GM19240 (cell line): ENCODE results near the gene GRIK4.

ENCODE experiments used
- DNase-seq: peaks from one replicate; pipeline ENCODE4 v3.0.0; 2011; ENCODE audit warnings: low spot score; ENCODE audit not compliant: insufficient read length

GRIK4 gene

DNA sequence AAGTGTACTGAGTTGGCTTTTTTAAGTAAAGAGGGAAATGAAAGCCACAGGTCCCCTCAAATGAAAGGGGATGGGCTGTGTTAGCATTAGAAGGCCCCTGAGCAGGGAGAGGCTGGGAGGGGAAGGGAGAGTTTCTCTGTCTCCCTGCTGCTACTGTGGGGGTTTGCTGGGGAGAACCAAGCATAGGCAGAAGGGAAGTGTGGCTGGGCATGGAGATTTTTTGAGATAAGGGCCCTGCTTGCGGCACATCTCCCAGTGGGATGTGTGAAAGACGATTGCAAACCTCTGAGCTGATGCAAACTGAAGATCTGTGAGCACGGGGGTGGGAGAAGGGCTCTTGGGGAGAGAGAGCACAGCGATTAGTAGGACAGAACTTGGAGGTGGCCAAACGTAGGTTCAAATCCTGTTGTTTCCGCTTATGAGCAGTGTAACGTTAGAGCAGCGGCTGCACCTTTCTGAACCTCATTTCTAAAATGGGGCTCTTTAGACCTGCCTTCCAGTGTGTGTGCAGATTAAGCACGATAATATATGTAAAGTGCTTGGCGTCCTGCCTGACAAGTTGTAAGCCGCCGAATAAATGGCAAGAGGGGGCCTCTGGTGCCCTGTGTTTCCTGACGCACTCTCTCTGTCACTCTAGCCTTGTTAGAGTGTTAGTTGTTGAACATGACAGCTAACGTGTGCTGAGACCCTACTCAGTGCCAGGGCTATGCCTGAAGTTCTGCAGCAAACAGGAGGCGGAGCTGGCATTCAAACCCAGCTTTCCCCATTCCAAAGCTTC is 122.3 kb downstream of the GRIK4 start:
- no peak for DNase-seq

DNA sequence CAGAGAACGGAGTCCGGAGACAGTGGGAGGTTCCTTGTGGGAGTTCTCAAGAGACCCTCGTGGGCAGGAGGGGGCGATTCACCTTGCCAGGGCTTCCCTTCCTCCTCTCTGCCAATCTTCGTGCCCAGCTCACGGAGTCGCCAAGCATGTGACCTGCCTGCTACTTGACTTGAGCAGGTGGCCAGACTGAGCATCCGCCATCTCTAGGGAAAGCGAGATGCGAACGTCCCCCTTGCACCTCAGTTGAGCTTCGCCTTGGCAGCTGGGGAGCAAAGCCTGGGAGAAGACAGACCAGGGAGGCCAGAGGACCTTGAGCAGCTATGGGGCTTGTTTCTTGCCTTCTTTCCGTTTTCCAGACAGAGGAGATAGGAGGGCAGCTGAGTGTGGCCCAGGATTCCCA is 123.2 kb downstream of the GRIK4 start:
- no peak for DNase-seq

DNA sequence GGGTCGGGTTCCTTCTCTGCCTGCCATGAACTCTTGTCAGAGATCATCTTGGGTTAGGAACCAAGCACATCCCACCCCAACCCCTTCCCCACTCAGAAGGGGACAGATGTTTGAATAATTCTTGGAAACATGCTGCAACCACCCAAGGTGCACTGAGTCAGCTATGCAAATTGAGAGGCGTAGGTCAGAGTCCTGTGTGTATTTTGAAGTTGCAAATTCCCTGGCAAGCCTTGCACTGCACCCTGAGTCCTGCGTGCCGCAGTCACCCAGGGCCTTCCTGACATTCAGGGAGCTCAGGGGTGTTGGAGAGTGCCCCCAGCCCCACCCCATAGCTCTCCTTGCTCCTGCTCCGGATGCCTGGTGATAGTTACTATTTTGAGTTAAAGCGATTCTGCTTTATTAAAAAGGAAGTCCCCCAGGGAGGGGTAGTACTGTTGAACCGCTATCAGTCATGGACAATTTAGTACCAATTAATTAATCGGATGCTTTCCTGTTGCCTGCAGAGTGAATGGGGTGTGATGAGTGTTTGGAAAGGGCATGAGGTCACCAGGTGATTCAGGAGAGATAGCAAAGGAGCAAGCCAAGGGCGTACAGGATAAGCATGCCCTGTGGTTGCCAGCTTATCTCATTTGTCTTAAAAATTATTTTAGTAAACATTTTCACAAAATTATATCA is 123.7 kb downstream of the GRIK4 start:
- no peak for DNase-seq

DNA sequence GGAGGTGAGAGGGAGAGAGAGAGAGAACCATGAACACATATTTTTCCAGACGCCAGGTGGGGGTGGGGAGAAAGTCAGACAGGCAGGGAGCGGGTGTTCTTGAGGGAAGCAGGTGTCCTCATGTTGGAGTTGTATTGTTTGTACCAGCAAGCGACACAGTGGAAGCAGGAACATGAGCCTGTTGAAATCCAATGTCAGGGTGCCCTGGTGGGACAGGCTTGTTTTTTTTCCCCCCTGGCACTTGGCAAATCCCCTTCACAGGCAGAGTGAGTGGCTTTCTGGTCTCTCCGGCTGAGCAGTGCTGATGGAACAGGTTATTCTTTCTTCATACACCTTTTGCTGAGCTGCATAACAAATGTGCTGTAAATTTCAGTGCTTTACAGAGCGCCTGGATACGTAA is 125.6 kb downstream of the GRIK4 start:
- DNase-seq = no peak

DNA sequence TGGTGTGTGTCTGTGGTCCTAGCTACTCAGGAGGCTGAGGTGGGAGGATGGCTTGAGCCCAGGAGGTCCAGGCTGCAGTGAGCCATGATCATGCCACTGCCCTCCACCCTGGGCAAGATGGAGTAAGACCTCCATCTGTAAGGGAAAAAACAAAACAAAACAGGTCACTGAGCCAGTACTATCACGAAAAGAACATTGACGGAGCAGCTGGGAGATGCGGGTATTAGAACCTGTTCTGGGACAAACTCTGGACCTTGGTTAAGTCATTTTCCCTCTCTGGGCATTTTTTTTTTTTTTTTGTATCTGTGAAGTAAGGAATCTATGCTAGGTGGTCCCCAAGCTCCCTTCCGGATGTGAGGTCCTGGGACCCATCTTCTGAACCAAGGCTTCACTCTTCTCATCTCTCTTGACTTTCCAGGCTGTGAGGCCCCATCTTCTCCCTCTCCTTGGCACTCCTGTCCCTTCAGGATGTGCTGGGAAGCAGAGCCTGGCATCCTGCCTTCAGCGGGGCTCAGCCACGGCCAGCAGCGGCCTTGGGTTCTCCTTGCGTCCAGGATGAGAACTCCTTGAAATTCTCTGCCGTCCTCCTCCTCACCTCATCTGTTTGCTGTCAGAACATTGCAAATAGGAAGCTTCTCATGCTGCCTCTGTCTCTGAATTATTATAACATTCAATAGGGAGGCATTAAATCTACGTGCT is 130.8 kb downstream of the GRIK4 start:
- no peak for DNase-seq

DNA sequence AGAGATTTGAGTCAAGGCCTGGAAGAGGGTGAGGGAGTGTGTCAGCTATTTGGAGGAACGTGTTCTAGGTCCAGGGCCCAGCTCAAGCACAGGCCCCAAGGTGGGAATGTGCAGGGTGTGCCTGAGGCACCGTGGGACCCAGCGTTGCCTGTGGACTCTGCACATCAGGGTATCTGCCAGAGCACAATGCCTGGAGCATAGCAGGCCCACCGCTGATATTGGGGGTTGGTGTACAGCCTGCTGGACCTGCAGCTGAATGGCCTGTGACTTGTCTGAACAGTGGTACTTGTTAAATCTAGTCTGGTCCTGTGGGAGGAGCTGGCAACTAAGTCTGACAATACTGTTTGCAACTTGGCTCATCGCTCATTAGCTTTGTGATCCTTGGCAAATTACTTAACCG is 131.7 kb downstream of the GRIK4 start:
- no peak for DNase-seq

DNA sequence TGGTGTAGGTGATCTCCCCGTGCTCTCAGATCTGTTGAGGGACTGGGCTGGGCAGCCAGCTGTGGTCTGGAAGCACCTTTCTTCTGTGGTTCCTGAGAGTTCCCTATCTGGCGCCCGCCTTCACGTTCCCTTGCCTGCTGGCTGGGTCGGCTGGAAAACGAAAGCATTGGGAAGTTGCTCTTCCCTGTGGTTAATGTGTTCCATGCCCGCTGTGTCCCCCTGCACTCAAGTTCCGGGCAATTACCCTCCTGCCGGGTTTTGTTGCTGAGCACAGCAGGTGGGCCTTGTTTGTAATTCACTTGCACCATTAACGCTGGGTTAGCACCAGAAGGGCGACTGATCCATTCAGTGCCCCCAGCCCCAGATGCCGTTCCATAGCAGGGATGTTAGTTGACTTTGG is 134.1 kb downstream of the GRIK4 start:
- no peak for DNase-seq

DNA sequence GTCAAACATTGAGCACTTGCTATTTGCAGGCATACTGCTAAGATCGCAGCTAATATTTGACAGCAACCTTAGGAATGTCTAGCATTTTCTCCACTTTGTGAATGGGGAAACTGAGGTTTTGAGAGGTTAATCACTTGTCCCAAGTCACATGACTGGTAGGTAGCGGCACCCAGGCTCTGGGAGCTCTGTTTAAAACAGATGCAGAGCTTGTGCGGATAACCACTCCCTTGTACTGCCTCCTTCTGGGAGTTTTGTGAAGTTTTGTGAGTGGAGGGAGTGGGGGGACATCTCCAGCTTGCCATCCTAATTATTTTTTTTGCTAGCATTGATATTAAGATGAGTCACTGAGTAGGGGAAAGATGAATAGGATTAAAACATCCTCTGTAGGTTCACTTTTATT is 134.7 kb downstream of the GRIK4 start:
- DNase-seq = no peak

DNA sequence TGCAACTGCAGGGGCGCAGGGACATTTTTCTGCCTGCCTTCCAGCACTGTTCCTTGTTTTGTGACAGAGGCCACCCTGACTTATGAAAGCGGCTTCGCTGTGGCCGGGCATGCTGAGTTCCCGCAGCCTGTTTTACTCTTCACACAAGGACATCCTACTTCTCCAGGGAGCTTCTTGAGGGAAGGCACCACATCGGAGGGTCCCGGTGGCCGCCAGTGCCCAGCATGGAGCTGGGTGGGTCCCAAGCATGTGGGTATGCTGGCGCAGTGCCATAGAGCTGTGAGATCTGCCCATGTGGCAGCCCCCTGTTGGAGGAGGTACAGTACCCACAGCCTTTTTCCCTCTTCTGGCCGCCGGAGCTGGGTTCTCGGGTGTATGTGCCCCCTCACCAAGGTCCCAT is 136.1 kb downstream of the GRIK4 start:
- no peak for DNase-seq

DNA sequence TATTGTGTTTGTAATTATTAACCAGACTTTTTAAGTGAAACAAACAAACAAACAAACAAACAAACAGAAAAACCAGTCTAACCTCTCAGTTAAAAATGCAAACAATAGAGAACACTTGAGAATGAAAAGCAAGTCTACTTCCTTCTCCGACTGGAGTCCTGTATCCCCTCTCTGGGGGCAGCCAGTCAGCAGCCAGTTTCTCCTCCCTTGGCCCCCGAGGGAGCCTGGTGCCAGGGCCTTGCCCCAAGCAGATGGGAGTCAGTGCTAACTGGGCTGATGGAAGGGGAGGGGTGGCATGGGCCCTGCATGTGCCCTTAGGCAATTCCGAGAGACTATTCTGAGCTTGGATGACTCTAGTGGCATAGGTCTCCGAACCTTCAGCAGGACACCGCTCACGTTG is 137.2 kb downstream of the GRIK4 start:
- no peak for DNase-seq

DNA sequence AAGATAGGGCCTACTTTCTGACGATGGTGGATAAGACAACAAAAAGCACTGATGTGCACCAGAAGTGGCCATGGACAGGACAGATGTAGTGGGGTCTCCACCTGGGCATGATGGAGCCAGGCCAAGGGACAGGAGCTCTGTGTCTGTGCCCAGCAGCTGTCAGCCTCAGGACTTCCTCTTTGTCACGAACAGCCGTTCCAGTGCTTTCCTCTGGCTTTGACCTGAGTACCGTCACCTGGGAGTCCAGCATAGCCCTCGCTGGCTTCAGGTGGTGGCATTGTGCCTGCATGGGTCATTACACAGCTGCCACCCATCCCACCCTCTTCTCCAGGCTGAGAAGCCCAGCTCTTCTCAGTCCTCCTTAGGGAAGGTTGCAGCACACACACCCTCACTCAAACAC is 137.8 kb downstream of the GRIK4 start:
- DNase-seq = no peak

DNA sequence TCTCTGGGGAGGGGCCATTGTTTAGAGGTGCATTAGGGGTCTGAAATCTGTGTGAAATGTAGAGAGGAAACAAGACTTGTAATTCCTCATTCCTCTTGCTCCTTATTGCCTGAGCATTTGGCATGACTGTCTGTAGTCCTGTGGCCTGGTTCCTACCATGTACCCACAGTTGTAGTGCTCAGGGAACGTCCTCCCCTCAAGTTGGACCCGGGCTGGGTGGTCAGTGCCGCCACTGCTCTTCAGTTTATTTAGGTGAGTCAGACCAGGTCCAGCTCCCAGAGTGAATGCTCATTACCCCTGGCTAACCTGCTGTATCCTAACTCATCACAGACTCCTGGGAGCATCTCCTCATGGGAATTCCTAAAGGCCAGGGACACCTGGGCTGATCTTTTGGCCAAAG is 139.8 kb downstream of the GRIK4 start:
- DNase-seq = no peak

DNA sequence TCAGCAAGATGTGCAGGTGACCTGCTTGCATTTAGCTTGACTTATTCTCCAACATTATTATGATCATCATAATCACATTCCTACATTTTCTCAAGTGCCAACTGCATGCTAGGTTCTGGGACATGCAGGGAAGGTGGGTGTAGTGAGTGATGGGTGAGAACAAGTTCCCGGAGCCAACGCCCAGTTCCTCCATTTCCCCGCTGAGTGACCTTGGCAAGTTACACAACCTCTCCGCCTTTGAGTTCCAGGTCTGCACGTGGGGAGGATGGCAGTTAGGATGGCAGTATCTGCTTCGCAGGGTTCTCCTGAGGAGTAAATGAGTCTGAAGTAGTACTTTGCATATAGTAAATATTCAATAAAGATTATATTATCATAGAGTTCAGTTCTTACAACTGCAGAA is 140.3 kb downstream of the GRIK4 start:
- no peak for DNase-seq

DNA sequence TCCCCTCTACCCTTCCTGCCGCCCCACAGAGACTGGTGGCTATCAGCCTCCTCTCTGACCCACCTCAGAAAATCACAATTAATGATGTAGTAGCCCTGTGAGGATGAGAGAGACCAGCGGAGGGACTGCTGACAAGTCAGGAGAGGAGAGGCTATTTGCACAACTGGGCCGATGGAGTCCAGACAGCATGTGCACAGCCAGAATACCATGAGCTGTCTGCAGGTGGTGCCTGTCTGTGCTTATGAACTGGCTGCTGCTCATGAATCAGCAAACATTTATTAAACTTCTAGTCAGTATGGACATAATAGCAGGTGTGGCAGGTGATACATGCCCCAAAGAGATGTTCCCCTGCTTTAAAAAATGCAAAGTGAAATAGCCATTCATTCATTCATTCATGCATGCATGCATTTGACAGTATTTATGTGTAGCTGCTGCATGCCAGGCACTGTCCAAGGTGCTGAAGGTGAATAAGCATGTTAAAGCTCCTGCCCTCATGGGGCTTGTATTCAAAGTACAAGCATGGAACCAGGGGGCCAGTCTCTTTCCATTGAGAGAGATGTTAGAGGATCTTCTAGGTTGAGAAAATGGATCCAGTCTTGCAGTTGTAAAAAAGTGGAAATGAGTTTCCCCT is 141.3 kb downstream of the GRIK4 start:
- no peak for DNase-seq

DNA sequence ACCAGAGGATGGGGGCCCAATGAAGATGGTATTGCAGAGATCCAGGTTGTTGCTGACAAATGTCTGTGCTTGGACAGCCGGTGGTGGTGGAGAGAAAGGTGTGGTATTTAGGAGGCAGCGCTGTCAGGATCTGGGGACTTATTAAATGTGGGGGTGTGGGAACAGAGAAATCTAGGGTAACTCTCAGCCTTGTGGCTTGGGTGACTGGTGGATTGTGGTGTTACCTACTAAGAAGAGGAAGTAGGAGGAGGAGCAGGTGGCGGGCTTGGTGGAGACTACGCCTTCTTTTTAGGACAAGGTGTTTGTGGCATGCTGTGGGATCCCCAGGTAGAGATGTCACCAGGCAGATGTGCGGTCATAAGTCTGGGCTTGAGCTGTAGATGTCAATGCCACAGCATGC is 144.0 kb downstream of the GRIK4 start:
- no peak for DNase-seq

DNA sequence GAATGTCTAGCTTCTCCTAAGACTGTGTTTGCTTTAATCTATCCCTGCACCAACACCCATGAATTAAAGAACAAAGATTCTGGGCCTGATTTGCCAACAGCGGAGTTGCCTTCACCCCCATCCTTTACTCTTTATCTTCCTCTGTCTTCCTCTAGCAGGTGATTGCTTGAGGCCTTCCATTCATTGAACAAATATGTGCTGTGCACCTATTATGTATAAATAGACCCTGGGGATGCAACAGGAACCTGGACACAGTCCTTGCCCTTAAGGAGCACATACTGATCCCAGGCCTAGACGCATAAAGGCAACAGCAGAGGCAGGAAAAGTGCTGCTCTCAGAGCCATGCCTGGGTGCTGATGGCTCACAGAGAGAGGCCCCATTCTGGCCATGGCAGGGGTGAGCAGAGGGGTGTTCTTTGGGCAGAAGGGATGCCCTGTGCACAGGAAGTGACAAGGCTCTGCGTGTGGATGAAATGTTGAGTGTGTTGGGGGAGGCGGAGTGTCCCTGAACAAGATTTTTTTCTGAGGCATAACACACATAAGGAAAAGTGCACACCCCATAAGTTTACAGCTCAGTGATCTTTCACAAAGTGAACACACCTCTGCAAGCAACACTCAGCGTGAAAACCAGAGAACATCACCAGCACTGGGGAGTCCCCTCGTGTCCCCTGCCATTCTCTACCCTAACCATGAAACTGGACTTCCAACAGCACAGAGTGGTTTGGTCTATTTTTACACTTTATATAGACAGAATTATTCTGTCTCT is 145.9 kb downstream of the GRIK4 start:
- DNase-seq = no peak

DNA sequence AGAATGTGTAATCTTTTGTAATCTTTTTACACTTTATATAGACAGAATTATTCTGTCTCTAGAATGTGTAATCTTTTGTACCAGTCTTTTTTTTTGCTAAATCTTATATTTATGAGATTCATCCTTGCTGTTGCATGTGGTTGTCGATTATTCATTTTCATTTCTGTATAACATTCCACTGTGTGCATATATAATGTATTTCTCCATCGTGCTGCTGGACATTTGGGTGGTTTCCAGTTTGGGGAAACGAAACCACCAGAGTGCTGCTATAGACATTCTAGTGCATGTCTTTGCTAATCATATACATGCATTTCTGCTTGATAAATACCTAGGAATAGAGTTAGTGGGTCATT is 146.5 kb downstream of the GRIK4 start:
- no peak for DNase-seq

DNA sequence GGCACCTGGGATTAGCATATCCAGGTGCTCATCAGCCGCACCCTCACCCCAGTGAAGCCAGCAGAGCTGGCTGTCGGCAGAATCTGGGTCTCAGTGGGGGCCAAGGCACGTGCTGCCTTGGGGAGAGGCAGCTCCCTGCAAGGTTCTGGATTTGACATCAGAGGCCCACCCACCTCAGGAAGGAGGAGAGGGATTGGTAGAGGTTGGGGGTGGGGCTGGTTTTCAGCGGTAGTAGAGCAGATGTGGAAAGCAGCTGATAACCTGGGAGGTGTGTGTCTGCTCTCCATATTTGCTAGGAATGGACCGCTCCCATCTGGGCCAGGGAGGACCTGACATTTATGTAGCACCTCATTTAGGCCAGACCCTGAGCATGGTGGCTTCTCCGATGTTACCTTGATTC is 147.5 kb downstream of the GRIK4 start:
- no peak for DNase-seq

DNA sequence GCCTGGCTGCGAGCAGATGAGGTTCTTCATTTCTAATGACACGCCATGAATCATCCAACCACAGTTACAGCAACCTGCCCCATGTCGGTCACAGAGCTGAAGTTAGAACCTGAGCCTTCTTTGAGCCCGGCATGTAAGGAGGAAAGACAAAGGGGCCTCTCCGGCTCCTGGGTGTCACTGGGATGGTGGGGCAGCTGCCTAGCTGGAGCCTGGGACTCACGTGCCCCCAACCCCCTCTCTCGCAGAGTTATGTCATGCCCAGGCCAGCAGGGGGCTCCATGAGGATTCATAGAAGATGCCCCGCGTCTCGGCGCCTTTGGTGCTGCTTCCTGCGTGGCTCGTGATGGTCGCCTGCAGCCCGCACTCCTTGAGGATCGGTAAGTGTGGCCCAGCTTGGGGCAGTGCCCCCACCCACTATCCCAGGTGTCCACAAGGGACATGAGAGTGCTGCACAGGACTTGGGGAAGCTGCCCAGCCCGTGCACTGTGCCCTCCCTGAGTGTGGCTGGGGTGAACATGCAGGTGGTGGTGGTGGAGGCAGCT is 148.5 kb downstream of the GRIK4 start:
- no peak for DNase-seq

DNA sequence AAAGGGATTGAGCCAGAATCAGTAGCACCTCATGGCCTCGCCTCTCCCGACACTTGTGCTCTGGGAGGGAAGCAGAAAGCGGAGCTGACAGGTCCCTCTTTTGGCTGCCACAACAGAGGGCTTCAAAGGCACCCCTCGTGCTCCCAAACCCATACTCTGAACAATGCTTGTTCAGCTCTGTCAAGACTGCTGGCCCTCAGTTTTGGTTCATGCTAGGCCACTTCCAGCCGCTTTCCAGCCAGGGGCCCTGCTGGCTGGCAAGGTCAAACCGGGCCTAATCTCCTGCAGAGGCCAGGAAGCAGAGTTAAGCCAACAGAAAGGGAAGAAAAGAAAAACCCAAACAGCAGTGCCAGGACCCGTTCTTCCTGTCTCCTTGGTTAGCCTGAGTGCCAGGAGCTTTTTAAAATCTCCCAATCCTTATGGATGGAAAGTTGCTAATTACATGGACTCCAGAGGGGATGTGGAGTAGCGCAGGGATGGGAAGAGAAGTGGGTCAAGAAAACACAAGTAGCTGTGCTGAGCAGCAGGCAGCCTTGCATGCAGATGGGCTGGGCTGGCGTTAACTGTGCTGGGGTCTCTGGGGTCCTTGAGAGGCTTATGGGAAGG is 150.6 kb downstream of the GRIK4 start:
- no peak for DNase-seq

DNA sequence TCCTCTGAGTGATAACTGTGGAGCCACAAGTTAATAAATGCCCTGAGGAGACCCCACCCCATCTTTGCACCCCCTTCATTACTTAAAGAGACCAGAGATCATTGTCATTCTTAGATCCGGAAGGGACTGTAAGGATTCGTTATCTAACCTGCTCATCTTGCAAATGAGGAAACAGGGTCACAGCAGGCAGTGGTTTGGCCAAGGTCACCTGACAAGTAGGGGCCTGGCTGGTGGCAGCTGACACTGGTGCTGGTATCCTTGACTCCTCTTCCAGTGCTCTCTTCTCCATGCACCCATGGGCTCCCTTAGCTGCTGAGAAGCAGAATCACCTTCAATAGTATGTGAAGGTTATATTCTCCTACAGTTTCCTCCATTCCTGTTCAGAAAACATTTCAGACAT is 151.6 kb downstream of the GRIK4 start:
- no peak for DNase-seq
